Lung (tissue), 16 donors: ENCODE results near the gene FBXO4. TPM values are rescaled to one million over a fixed set of nuclear protein-coding genes. Genes with fewer than 3 reads are reported as not detected.
A peak's percentile ranks its signal among the peaks of the same experiment; 100 is the strongest.

ENCODE experiments used
- ATAC-seq: fragments of 200-7000 bp; cut with Tn5 transposase; one replicate; pipeline ENCODE4 v1.9.1; 2020; ENCODE audit warnings: moderate number of reproducible peaks; ENCODE audit not compliant: insufficient read depth, low FRiP score
- DNase-seq, 3 donors: peaks; one replicate each; pipeline ENCODE4 v3.0.0-alpha.2; 2013 to 2017
- H3K27ac ChIP-seq, 2 donors: one replicate each; pipeline ENCODE4 v1.5.1; 2013; ENCODE audit warnings: mild to moderate bottlenecking in 2 of 2, moderate library complexity in 2 of 2, control low read depth in 1 of 2, inconsistent platforms in 1 of 2, low read depth in 1 of 2, low read length in 1 of 2
- H3K27me3 ChIP-seq, 3 donors: one replicate each; pipeline ENCODE4 v1.5.1; 2013; ENCODE audit warnings: low read length in 2 of 3; ENCODE audit not compliant: control insufficient read depth in 3 of 3, insufficient read depth in 3 of 3
- H3K36me3 ChIP-seq, 4 donors: one replicate each; pipeline ENCODE4 v1.5.1; 2013; ENCODE audit warnings: low read length in 4 of 4, mild to moderate bottlenecking in 1 of 4, moderate library complexity in 1 of 4; ENCODE audit not compliant: control insufficient read depth in 4 of 4, insufficient read depth in 4 of 4
- H3K4me1 ChIP-seq, 5 donors: one replicate each; pipeline ENCODE4 v1.5.1; 2013; ENCODE audit warnings: low read length in 5 of 5, mild to moderate bottlenecking in 2 of 5, moderate library complexity in 1 of 5; ENCODE audit not compliant: control insufficient read depth in 5 of 5, insufficient read depth in 5 of 5
- H3K4me3 ChIP-seq: one replicate; pipeline ENCODE4 v1.5.1; 2013; ENCODE audit warnings: mild to moderate bottlenecking, control low read depth, moderate library complexity
- H3K9ac ChIP-seq, 2 donors: one replicate each; pipeline ENCODE4 v1.5.1; 2013; ENCODE audit warnings: low read length in 2 of 2, control low read depth in 1 of 2; ENCODE audit not compliant: insufficient read depth in 1 of 2
- H3K9me3 ChIP-seq, 4 donors: one replicate each; pipeline ENCODE4 v1.5.1; 2013; ENCODE audit warnings: low read length in 3 of 4, mild to moderate bottlenecking in 1 of 4, moderate library complexity in 1 of 4; ENCODE audit not compliant: control insufficient read depth in 4 of 4, insufficient read depth in 3 of 4
- WGBS, 2 donors: extraction: QIAGEN DNeasy Blood & Tissue Kit; methylation state at CpG; one replicate each; pipeline ENCODE4 v1.1.7; 2013; 5-methylcytosine and 5-hydroxymethylcytosine counted together
- long read RNA-seq, 5 donors: transcript quantifications; one replicate each; lab custom pipeline, GENCODE V29; 2026
- polyA plus RNA-seq, 2 donors: library from polyadenylated mRNA; stranded (reverse); fragments of 200-250 nt; gene quantifications; one replicate each; pipeline ENCODE4 v1.2.1, GENCODE V29; 2013
- total RNA-seq, 2 donors: library from RNA; depleted of rRNA in 1 of 2; stranded (reverse); fragments of >200 nt in 1 of 2; gene quantifications; one replicate each; pipeline ENCODE4 v1.2.1, GENCODE V29; 2014 to 2021
- TF ChIP-seq, protein P1 (sequence below): IDR thresholded peaks from 2 replicates; pipeline ENCODE4 v1.5.1; 2012; ENCODE audit warnings: mild to moderate bottlenecking; ENCODE audit errors: control extremely low read depth, extremely low read depth
- donor health status: control.
- donor health status: control.
- donor health status: Bipolar disorder and iron deficiency.
- donor health status: healthy.
- donor health status: DM: yes; HTN: yes; CAD: no.

The FBXO4 gene, protein sequence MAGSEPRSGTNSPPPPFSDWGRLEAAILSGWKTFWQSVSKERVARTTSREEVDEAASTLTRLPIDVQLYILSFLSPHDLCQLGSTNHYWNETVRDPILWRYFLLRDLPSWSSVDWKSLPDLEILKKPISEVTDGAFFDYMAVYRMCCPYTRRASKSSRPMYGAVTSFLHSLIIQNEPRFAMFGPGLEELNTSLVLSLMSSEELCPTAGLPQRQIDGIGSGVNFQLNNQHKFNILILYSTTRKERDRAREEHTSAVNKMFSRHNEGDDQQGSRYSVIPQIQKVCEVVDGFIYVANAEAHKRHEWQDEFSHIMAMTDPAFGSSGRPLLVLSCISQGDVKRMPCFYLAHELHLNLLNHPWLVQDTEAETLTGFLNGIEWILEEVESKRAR
- total RNA-seq, result 10 to 100 TPM; 13.5 to 13.8 TPM
- 10 to 100 TPM in 1 of 2 donors, 1 to 10 TPM in 1; 7.7 to 19.3 TPM for polyA plus RNA-seq
- long read RNA-seq, donor 1, partial matches to known transcripts, result 0 of 3 reads
- long read RNA-seq, donor 1, other reads (novel, unspliced or antisense), result 0 of 3 reads
- long read RNA-seq, donor 2, result 0 reads
- long read RNA-seq, donor 3, partial matches to known transcripts, result 0 of 1 reads
- long read RNA-seq, donor 3, other reads (novel, unspliced or antisense), result 0 of 1 reads
- long read RNA-seq, donor 4, result 0 reads
- long read RNA-seq, donor 5, partial matches to known transcripts, result 0 of 5 reads
- long read RNA-seq, donor 5, other reads (novel, unspliced or antisense), result 0 of 5 reads

DNA sequence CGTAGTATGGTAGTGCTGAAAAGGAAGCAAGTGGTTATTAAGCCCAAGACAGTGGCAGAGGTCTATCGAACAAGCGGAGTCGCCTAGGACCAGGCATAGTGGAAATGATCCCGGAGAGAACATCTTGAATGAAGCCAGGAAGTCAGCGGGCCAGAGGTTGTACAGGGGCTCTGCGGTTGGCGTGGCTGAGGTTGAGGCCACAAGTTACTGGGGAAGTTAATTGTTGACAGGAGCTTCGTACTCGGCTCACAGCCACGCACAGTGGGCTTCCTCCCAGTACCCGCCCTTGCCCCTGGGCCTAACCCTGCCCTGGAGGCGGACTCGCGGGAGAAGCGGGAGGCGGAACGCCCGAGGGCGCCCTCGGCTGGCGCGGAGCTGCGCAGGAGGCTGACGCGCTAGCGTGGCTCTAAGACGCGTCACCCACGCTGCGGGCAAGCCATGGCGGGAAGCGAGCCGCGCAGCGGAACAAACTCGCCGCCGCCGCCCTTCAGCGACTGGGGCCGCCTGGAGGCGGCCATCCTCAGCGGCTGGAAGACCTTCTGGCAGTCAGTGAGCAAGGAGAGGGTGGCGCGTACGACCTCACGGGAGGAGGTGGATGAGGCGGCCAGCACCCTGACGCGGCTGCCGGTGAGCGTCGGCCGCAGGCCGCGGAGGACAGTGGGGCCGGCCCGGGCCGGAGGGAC is at the start of gene FBXO4:
Gene FBXO4, plus strand, starts transcription at position 410 of the 683 bp plus-strand sequence. Its CDS starts 29 bp downstream, at position 439.
- Histone ChIP-seq H3K27ac (peak within 1 kb of the TSS; percentile 93 to 99), H3K4me3 (peak within 1 kb of the TSS; percentile 87), H3K36me3 (peaks cover 2 to 6% (median 4%) of the 10 kb centered on the region in 4 donors), H3K4me1 (peaks cover 0 to 12% (median 0%) of the 10 kb centered on the region in 5 donors), H3K9me3 (no peaks in the 10 kb centered on the region), H3K27me3 (no peaks in the 10 kb centered on the region), H3K9ac (peak within 1 kb of the TSS; percentile 71 to 75)
- ATAC-seq, result peak; percentile 99
- TF ChIP-seq, protein P1, sequence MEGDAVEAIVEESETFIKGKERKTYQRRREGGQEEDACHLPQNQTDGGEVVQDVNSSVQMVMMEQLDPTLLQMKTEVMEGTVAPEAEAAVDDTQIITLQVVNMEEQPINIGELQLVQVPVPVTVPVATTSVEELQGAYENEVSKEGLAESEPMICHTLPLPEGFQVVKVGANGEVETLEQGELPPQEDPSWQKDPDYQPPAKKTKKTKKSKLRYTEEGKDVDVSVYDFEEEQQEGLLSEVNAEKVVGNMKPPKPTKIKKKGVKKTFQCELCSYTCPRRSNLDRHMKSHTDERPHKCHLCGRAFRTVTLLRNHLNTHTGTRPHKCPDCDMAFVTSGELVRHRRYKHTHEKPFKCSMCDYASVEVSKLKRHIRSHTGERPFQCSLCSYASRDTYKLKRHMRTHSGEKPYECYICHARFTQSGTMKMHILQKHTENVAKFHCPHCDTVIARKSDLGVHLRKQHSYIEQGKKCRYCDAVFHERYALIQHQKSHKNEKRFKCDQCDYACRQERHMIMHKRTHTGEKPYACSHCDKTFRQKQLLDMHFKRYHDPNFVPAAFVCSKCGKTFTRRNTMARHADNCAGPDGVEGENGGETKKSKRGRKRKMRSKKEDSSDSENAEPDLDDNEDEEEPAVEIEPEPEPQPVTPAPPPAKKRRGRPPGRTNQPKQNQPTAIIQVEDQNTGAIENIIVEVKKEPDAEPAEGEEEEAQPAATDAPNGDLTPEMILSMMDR, result peak; percentile 54
- WGBS, 2 donors, result 0 to 1% methylated on average over 48 to 60 of the region's 60 CpGs
- peak; percentile 87 to 93 (median 89) for DNase-seq

DNA sequence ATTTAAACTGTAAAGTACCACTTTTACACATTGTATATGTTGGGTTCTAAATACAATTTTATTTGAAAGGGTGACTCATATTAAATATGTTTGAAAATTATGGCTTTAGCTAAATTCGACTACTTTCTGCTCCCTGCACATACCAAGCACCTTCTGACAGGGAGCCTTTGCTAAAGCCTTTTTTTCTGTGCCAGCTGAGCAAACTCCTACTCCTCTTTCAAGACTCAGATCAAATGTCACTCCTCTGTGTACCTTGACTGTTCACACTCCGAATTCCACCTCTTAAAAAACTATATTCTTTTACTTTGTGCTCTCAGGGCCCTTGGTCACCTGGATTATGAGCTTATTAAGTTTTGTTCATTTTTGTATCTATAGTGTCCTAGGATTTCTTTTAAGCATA is 48.4 kb upstream of the FBXO4 start:
- Histone ChIP-seq H3K27me3 (no peaks in the 10 kb centered on the region), H3K4me3 (no peak overlapping the region), H3K36me3 (no peaks in the 10 kb centered on the region), H3K27ac (no peak overlapping the region), H3K9ac (no peak overlapping the region), H3K4me1 (peaks cover 0 to 23% (median 0%) of the 10 kb centered on the region in 5 donors), H3K9me3 (no peaks in the 10 kb centered on the region)
- 71 to 75% methylated on average over 2 of the region's 2 CpGs for WGBS, 2 donors
- TF ChIP-seq, protein P1, result no peak
- no peak for ATAC-seq
- peak; percentile 16 to 52 (median 18) for DNase-seq

DNA sequence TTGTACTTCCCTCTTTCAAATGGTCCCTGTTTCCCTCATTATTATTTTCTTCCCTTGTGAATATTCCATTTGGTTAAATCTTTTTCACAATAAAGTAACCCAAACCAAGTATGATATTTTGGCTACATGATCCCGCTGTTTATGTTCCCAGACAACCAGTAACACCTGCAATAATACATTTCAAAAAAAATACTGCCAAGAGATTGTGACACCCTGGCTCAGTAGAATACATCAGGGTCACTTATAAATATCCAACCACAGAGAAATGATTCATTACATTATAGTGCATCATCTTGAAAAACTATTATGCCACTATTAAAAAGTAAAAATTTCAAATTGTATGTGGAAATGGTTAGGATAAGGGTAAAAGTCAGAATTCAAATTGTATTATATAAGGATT is 47.7 kb upstream of the FBXO4 start:
- Histone ChIP-seq H3K4me3 (no peak overlapping the region), H3K36me3 (no peaks in the 10 kb centered on the region), H3K9me3 (no peaks in the 10 kb centered on the region), H3K27me3 (no peaks in the 10 kb centered on the region), H3K9ac (no peak overlapping the region), H3K4me1 (peaks cover 0 to 22% (median 0%) of the 10 kb centered on the region in 5 donors), H3K27ac (no peak overlapping the region)
- 95 to 100% methylated on average over 1 of the region's 1 CpG for WGBS, 2 donors
- DNase-seq (no peak), ATAC-seq (no peak)
- TF ChIP-seq, protein P1, result no peak
